ENCODE data around the gene PNPLA3.

PNPLA3 gene

GRCh38 chr22:43925433-43926348 is 2.1 kb downstream of the PNPLA3 start:
- no peak for DNase-seq

- DNase-seq, result no peak
Observed at GRCh38 chr22:43926349-43926710, 2.7 kb downstream of the PNPLA3 start.

DNA sequence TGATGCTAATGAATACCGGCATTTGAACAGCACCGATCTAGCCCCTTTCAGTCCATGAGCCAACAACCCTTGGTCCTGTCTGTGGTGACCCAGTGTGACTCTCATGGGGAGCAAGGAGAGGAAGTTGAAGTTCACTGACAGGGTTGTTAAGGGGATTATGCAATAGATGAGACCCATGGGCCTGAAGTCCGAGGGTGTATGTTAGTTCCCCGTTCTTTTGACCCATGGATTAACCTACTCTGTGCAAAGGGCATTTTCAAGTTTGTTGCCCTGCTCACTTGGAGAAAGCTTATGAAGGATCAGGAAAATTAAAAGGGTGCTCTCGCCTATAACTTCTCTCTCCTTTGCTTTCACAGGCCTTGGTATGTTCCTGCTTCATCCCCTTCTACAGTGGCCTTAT is 4.9 kb downstream of the PNPLA3 start:
- DNase-seq, result peak; percentile 44

DNA sequence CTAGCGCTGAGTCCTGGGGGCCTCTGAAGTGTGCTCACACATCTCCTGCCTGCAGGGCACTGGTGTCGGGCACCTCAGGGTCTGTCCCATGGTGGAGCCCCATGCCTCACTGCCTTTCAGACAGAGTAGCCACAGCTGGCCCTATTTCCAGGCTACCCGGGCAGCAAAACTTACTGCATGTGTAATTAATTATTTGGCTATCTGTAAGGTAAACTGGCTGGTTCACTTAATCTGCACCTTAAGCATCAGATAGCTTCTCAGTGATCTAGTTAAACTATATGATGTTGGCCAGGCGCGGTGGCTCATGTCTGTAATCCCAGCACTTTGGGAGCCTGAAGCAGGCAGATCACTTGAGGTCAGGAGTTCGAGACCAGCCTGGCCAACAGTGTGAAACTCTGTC is 5.3 kb downstream of the PNPLA3 start:
- no peak for DNase-seq

GRCh38 chr22:43931771-43932170 is 8.2 kb downstream of the PNPLA3 start:
- no peak for DNase-seq

- no peak for DNase-seq
Observed at GRCh38 chr22:43941449-43941848, 17.8 kb downstream of the PNPLA3 start.

DNA sequence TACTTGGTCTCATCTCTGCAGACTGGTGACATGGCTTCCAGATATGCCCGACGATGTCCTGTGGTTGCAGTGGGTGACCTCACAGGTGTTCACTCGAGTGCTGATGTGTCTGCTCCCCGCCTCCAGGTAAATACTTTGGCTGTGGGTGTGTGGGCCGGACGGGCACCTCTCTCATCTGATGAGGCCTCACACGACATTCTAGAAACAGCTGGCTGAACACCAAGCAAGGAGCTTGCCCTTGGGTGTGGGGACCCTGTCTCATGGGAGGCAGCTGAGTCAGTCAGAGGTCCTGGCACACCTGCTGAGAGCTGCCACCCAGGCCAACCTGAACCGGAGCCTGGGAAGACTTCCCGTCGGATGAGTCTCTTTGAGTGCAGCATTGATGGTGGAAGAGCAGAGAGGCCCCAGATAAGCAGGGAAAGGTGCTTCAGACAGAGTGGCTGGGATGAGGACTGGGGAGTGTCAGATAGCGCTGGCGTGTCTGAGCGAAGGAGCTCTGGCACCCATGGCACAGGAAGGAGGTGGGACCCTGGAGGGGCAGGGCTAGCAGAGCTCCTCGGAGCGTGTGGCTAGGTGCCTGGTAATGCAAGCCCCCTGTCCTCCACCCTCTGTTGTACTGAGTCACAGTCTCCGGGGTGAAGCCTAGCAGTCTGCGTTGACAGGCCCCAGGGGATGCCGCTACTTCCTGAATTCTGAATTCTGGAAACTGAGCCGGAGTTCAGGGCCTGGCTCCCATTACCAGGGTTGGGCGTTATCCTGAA is 21.2 kb downstream of the PNPLA3 start:
- DNase-seq, result no peak

GRCh38 chr22:43945632-43946383 is 22.2 kb downstream of the PNPLA3 start:
- DNase-seq, result peak; percentile 93

DNA sequence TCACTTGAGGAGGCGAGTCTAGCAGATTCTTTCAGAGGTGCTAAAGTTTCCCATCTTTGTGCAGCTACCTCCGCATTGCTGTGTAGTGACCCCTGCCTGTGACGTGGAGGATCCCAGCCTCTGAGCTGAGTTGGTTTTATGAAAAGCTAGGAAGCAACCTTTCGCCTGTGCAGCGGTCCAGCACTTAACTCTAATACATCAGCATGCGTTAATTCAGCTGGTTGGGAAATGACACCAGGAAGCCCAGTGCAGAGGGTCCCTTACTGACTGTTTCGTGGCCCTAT is 22.7 kb downstream of the PNPLA3 start:
- DNase-seq, result peak; percentile 60

GRCh38 chr22:43948836-43949406 is 25.3 kb downstream of the PNPLA3 start:
- DNase-seq, result no peak

GRCh38 chr22:43951391-43951790 is 27.8 kb downstream of the PNPLA3 start:
- no peak for DNase-seq

DNA sequence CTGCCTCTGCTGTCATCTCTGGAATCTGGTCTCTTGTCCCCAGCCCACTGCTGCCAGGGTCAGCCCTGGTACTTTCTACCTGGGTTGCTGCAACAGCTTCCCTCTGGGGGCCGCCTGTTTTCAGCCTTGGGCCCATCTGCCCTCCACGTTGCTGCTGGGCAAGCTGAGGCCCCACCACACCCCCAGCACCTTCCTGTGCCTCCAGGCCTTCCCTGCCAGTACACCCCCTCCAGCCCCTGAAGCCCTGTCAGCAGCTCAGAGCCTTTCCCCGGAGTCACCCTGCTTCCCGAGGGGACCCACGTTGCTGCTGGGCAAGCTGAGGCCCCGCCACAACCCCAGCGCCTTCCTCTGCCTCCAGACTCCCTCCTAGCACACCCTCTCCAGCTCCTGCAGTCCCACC is 28.4 kb downstream of the PNPLA3 start:
- DNase-seq, result no peak

GRCh38 chr22:43953988-43954785 is 30.6 kb downstream of the PNPLA3 start:
- peak; percentile 59 for DNase-seq

GRCh38 chr22:43955040-43955882 is 31.7 kb downstream of the PNPLA3 start, which contains the start of gene SAMM50:
Gene SAMM50, plus strand, starts transcription at chr22:43955442. Its CDS starts 136 bp downstream, at chr22:43955578.
- DNase-seq, result peak; percentile 97

- DNase-seq, result peak; percentile 59
Observed at GRCh38 chr22:43955883-43956782, 32.5 kb downstream of the PNPLA3 start.

DNA sequence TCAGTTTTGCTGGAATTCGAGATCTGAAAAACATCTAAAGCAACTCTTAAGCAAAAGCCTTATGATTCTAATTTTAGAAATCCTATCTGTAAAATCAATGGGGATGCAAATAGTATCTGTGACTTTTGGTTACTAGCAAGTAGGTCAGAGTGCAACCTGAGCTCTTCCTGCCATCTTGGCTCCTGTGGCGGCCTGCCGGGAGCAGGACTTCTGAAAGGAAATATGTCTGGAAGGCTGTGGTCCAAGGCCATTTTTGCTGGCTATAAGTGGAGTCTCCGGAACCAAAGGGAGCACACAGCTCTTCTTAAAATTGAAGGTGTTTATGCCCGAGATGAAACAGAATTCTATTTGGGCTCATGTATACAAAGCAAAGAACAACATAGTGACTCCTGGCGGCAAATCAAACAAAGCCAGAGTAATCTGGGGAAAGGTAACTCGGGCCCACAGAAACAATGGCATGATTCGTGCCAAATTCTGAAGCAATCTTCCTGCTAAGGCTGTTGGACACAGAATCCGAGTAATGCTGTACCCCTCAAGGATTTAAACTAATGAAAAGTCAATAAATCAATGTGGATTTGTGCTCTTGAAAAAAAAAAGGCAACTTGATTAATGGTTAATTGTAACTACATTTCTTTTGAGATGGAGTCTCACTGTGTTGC is 33.3 kb downstream of the PNPLA3 start:
- DNase-seq, result no peak

GRCh38 chr22:43957871-43958270 is 34.3 kb downstream of the PNPLA3 start:
- DNase-seq, result peak; percentile 12

DNA sequence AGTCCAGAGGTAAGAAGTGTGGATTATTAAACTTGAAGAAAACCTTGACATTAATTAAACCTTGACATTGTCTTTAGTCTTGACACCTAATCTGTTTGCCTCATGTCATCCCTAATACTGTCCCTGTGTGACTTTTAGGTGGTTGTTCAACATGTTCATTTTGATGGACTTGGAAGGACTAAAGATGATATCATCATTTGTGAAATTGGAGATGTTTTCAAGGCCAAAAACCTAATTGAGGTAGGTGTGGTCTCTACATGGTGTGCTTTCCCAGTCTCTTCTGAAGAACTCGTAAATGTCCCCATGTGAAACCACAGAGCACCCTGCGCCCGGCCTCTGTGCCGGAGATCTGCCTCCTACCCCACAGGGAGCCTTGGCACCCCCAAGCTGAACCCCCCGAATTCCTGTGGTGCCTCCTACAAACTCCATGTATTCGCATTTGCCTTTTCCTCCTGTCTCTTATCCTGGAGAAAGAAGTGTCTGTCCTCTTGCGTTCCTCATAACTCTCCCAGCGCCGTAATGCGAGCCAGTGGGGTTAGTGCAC is 40.8 kb downstream of the PNPLA3 start:
- DNase-seq, result no peak

DNA sequence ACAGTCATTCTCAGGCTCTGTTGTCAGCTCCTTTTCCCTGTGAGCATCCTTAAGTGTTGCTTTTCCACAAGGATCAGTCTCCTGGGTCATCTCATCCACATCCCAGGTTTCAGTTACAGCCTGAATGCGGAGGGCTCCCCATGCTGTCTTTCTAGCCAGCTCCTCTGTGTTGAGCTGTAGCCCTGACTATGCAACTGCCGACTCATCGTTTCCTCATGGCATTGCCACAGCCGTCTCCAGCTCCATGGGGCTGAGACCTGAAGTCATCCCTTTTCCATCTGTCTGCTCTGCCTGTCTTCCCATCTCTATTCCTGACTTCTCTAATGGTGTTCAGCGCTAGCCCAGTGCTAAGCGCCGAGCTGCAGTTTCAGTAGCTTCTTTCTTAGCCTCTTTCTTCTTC is 43.5 kb downstream of the PNPLA3 start:
- DNase-seq, result peak; percentile 9

Data from hematopoietic multipotent progenitor cell treated with erythropoietin and hydrocortisone succinate and interleukin-3 and kit ligand, for 6 days (in vitro differentiated cells).